A673 (cell line): ENCODE data around the gene PELI2.

Source experiments
- EZH2 ChIP-seq: fragments of 200-600 bp; sonication (generic); IDR thresholded peaks from 2 replicates; pipeline ENCODE4 v1.6.1; 2017; ENCODE audit warnings: borderline replicate concordance, low read depth, mild to moderate bottlenecking, mixed read lengths, antibody characterized with exemption, low read length; ENCODE audit not compliant: poor library complexity, severe bottlenecking
- TF ChIP-seq, protein P1 (sequence below): fragments of 300-800, 200-600 bp; sonication (generic); conservative IDR thresholded peaks from 2 replicates; pipeline ENCODE4 v1.5.1; 2017; ENCODE audit warnings: low read depth, mild to moderate bottlenecking, antibody characterized with exemption, low read length, moderate library complexity, mixed read lengths

DNA sequence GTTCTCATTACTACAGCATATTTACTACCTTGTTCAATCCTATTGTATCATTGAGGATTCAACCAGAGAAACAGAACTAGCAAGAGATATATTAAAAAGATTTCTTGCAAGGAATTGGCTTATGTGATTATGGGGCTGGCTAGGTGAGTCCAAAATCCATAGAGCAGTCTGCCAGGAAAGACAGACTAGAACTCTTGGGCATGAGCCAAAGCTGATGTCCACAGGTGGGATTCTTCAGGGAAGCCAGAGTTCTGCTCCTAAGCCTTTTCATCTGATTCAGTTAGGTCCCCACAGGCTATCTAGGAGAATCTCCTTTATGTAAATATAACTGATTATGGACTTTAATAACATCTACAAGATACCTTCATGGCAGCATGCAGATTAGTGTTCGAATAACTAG, 26.0 kb downstream of the PELI2 start:
- TF ChIP-seq, protein P1, sequence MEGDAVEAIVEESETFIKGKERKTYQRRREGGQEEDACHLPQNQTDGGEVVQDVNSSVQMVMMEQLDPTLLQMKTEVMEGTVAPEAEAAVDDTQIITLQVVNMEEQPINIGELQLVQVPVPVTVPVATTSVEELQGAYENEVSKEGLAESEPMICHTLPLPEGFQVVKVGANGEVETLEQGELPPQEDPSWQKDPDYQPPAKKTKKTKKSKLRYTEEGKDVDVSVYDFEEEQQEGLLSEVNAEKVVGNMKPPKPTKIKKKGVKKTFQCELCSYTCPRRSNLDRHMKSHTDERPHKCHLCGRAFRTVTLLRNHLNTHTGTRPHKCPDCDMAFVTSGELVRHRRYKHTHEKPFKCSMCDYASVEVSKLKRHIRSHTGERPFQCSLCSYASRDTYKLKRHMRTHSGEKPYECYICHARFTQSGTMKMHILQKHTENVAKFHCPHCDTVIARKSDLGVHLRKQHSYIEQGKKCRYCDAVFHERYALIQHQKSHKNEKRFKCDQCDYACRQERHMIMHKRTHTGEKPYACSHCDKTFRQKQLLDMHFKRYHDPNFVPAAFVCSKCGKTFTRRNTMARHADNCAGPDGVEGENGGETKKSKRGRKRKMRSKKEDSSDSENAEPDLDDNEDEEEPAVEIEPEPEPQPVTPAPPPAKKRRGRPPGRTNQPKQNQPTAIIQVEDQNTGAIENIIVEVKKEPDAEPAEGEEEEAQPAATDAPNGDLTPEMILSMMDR, result no peak
- TF ChIP-seq EZH2, result no peak
